MM.1S (cell line): ENCODE measurements around the gene MARF1.

ENCODE experiments used
- CTCF ChIP-seq: fragments of 300-600 bp; sonication (generic); IDR thresholded peaks from 2 replicates; pipeline ENCODE4 v1.5.1; 2016; ENCODE audit warnings: antibody characterized with exemption, low read length, mixed read lengths
- EZH2 ChIP-seq: fragments of 300-600 bp; sonication (generic); optimal IDR thresholded peaks from 2 replicates; pipeline ENCODE3; 2017; ENCODE audit warnings: low read depth, mild to moderate bottlenecking, antibody characterized with exemption, low read length, mixed read lengths

- TF ChIP-seq CTCF (no peak), EZH2 (no peak)
Measured at GRCh38 chr16:15618392-15618791, 24.6 kb downstream of the MARF1 start.
